Breast epithelium (tissue), 4 donors: ENCODE results near the gene DMKN. TPM values are rescaled to one million over a fixed set of nuclear protein-coding genes. Genes with fewer than 3 reads are reported as not detected.

ENCODE experiments used
- DNase-seq, 2 donors: peaks; one replicate each; pipeline ENCODE4 v3.0.0-alpha.2; 2019; ENCODE audit warnings: low spot score in 2 of 2
- H3K27ac ChIP-seq, 2 donors: fragments of 200-600 bp; sonication (generic) in 1 of 2; one replicate each; pipeline ENCODE4 v1.5.1; 2016 to 2019; ENCODE audit warnings: mild to moderate bottlenecking in 1 of 2
- H3K27me3 ChIP-seq, 2 donors: fragments of 200-600 bp; sonication (generic) in 1 of 2; one replicate each; pipeline versions ENCODE4 v1.5.1 to v1.6.0; 2017 to 2019; ENCODE audit warnings: control low read depth in 1 of 2, mild to moderate bottlenecking in 1 of 2
- H3K36me3 ChIP-seq: fragments of 200-600 bp; one replicate; pipeline ENCODE4 v1.5.1; 2019
- H3K4me1 ChIP-seq, 2 donors: fragments of 200-600 bp; sonication (generic); one replicate each; pipeline ENCODE4 v1.5.1; 2016 to 2019; ENCODE audit warnings: control low read depth in 1 of 2
- H3K4me3 ChIP-seq, 3 donors: fragments of 200-600 bp; sonication (generic); 1 replicate in 2 of 3; 2 replicates in 1 of 3; pipeline ENCODE4 v1.5.1; 2016 to 2019; ENCODE audit warnings: mild to moderate bottlenecking in 3 of 3, moderate library complexity in 2 of 3
- H3K9me3 ChIP-seq, 2 donors: fragments of 200-600 bp; sonication (generic) in 1 of 2; one replicate each; pipeline ENCODE4 v1.5.1; 2016 to 2019; ENCODE audit warnings: control low read depth in 1 of 2
- CTCF ChIP-seq, 3 donors: fragments of 450-650 bp; IDR thresholded peaks; one replicate each; pipeline ENCODE4 v1.5.1; 2016 to 2017; ENCODE audit warnings: antibody characterized with exemption in 3 of 3, mild to moderate bottlenecking in 3 of 3, moderate library complexity in 3 of 3
- POLR2A ChIP-seq: fragments of 450-650 bp; IDR thresholded peaks from one replicate; pipeline ENCODE4 v1.6.1; 2016; ENCODE audit warnings: antibody characterized with exemption, mild to moderate bottlenecking, moderate library complexity
- POLR2AphosphoS5 ChIP-seq, 3 donors: sonication (generic); formaldehyde crosslinking; IDR thresholded peaks; one replicate each; pipeline ENCODE4 v1.6.1; 2017; ENCODE audit warnings: antibody characterized with exemption in 3 of 3
- intact Hi-C: fragments of 100-400 bp; cut with DNase I; formaldehyde crosslinking; loops from one replicate; pipeline ENCODE4 v1.15.1; 2023; ENCODE audit warnings: low total_unique reads
- total RNA-seq, 3 donors: library from RNA; depleted of rRNA; stranded (reverse); fragments of >200 nt; gene quantifications; one replicate each; pipeline ENCODE4 v1.1.0, GENCODE V29; 2016

DMKN gene
- total RNA-seq, 3 donors from 2014 or later = 0.96 to 135 (median 61.0) TPM

GRCh38 chr19:35447606-35448469 is 65.6 kb downstream of the DMKN start, which contains the start of gene FFAR2:
TSS of gene FFAR2 (plus strand) at chr19:35448257. CDS start at chr19:35449715, 1,458 bp downstream.
- Histone ChIP-seq H3K4me3 (no peak within 1 kb of the TSS), H3K36me3 (no peaks in the 10 kb centered on the region), H3K27me3 (no peaks in the 10 kb centered on the region), H3K4me1 (no peaks in the 10 kb centered on the region), H3K27ac (peak within 1 kb of the TSS in 1 of 2 donors; percentile 69), H3K9me3 (no peaks in the 10 kb centered on the region)
- intact Hi-C loops = no loop called here
- DNase-seq = no peak
- TF ChIP-seq CTCF (IDR thresholded peaks at IDR 0.05) (no peak), POLR2A (no peak), POLR2AphosphoS5 (IDR thresholded peaks at IDR 0.05) (no peak)

Other genes with a start within 250 kb of the DMKN start
- gene USF2, start 244.7 kb downstream of the DMKN start, total RNA-seq = 100 to 1,000 TPM in 1 of 3 donors, 10 to 100 TPM in 2; 72.7 to 117 (median 77.3) TPM
- gene HAMP, start 231.1 kb downstream of the DMKN start, total RNA-seq = 1 to 10 TPM in 1 of 3 donors, not detected in 2; 1.5 TPM
- gene MAG, start 221.5 kb downstream of the DMKN start, total RNA-seq = 1 to 10 TPM in 1 of 3 donors, not detected in 2; 4.2 TPM
- 1 to 10 TPM in 2 of 3 donors, under 1 TPM in 1; 0.33 to 7.8 (median 4.8) TPM for gene CD22, start 184.5 kb downstream of the DMKN start, total RNA-seq
- gene FFAR1, start 165.7 kb downstream of the DMKN start, total RNA-seq = not detected
- under 1 TPM in 2 of 3 donors, not detected in 1; 0.16 to 0.33 TPM for gene FFAR3, start 155.2 kb downstream of the DMKN start, total RNA-seq
- under 1 TPM in 1 of 3 donors, not detected in 2; 0.66 TPM for gene GPR42, start 142.6 kb downstream of the DMKN start, total RNA-seq
- gene FFAR2, start 65.4 kb downstream of the DMKN start, total RNA-seq = under 1 TPM in 1 of 3 donors, not detected in 2; 0.15 TPM
- gene KRTDAP, start 23.2 kb downstream of the DMKN start, total RNA-seq = not detected
- not detected for gene SBSN, start 14.7 kb upstream of the DMKN start, total RNA-seq
- gene GAPDHS, start 19.8 kb upstream of the DMKN start, total RNA-seq = not detected
- 10 to 100 TPM; 67.4 to 91.8 (median 91.8) TPM for gene TMEM147, start 32.0 kb upstream of the DMKN start, total RNA-seq
- not detected for gene ATP4A, start 50.0 kb upstream of the DMKN start, total RNA-seq
- not detected for gene PMIS2, start 72.5 kb upstream of the DMKN start, total RNA-seq
- gene HAUS5, start 99.1 kb upstream of the DMKN start, total RNA-seq = 10 to 100 TPM in 1 of 3 donors, 1 to 10 TPM in 2; 5.9 to 13.0 (median 9.5) TPM
- gene RBM42, start 115.4 kb upstream of the DMKN start, total RNA-seq = 10 to 100 TPM; 44.6 to 51.4 (median 44.6) TPM
- under 1 TPM in 1 of 3 donors, not detected in 2; 0.59 TPM for gene ETV2, start 128.1 kb upstream of the DMKN start, total RNA-seq
- 100 to 1,000 TPM; 320 to 418 (median 391) TPM for gene COX6B1, start 134.7 kb upstream of the DMKN start, total RNA-seq
- not detected for gene UPK1A, start 152.9 kb upstream of the DMKN start, total RNA-seq
- gene ZBTB32, start 190.9 kb upstream of the DMKN start, total RNA-seq = under 1 TPM in 1 of 3 donors, not detected in 2; 0.33 TPM
- 10 to 100 TPM; 14.2 to 16.2 (median 16.1) TPM for gene KMT2B, start 204.4 kb upstream of the DMKN start, total RNA-seq
- 10 to 100 TPM in 2 of 3 donors, 1 to 10 TPM in 1; 8.8 to 16.1 (median 14.1) TPM for gene IGFLR1, start 228.8 kb upstream of the DMKN start, total RNA-seq
- 10 to 100 TPM; 15.7 to 37.5 (median 19.5) TPM for gene U2AF1L4, start 231.8 kb upstream of the DMKN start, total RNA-seq
- gene PSENEN, start 232.0 kb upstream of the DMKN start, total RNA-seq = 10 to 100 TPM; 37.4 to 54.1 (median 54.0) TPM
- gene LIN37, start 234.9 kb upstream of the DMKN start, total RNA-seq = 10 to 100 TPM; 12.8 to 15.4 (median 14.2) TPM
- gene HSPB6, start 243.4 kb upstream of the DMKN start, total RNA-seq = 100 to 1,000 TPM in 1 of 3 donors, 10 to 100 TPM in 2; 31.0 to 144 (median 81.9) TPM
- gene PROSER3, start 244.5 kb upstream of the DMKN start, total RNA-seq = 1 to 10 TPM; 5.7 to 6.4 (median 6.2) TPM